HG03457 (cell line): ENCODE results near the gene BSND.

ENCODE experiments used
- ATAC-seq: cut with Tn5 transposase; IDR thresholded peaks from one replicate; pipeline ENCODE4 v1.9.1; 2021; ENCODE audit warnings: moderate number of reproducible peaks; ENCODE audit not compliant: unreplicated experiment

BSND gene

GRCh38 chr1:55060133-55060999, 61.6 kb downstream of the BSND start:
- no peak for ATAC-seq

GRCh38 chr1:55061000-55061705, 62.4 kb downstream of the BSND start:
- ATAC-seq, result no peak
